C4-2B (cell line): Measurements from ENCODE around the gene TRAK1.

ENCODE experiments used
- H3K27ac ChIP-seq: fragments of 450-650 bp; 2 replicates; pipeline ENCODE4 v1.5.1; 2017
- CTCF ChIP-seq: fragments of 450-650 bp; conservative IDR thresholded peaks from 2 replicates; pipeline ENCODE4 v1.5.1; 2017; ENCODE audit warnings: mild to moderate bottlenecking
- ZFX ChIP-seq: fragments of 450-650 bp; IDR thresholded peaks from 2 replicates; pipeline ENCODE4 v1.6.1; 2017

TRAK1 gene

GRCh38 chr3:42184651-42185443, 93.7 kb downstream of the TRAK1 start:
- no peak overlapping the region for H3K27ac ChIP-seq
- TF ChIP-seq CTCF (no peak), ZFX (no peak)

GRCh38 chr3:42187936-42188335, 96.8 kb downstream of the TRAK1 start:
- H3K27ac ChIP-seq = no peak overlapping the region

GRCh38 chr3:42188376-42188775, 97.2 kb downstream of the TRAK1 start:
- no peak overlapping the region for H3K27ac ChIP-seq
- no peak for TF ChIP-seq CTCF
- no peak for TF ChIP-seq ZFX

More at GRCh38 chr3:42187936-42188335, 96.8 kb downstream of the TRAK1 start:
- no peak for TF ChIP-seq ZFX
- TF ChIP-seq CTCF = no peak

GRCh38 chr3:42189001-42189460, 97.9 kb downstream of the TRAK1 start:
- H3K27ac ChIP-seq = no peak overlapping the region
- no peak for TF ChIP-seq ZFX
- no peak for TF ChIP-seq CTCF

- no peak overlapping the region for H3K27ac ChIP-seq
- no peak for TF ChIP-seq CTCF
- no peak for TF ChIP-seq ZFX
Observed at GRCh38 chr3:42189736-42190135, 98.6 kb downstream of the TRAK1 start.

GRCh38 chr3:42190701-42191442, 99.7 kb downstream of the TRAK1 start:
- no peak overlapping the region for H3K27ac ChIP-seq
- TF ChIP-seq ZFX (no peak), CTCF (peak; percentile 91)

GRCh38 chr3:42191443-42191747, 100.2 kb downstream of the TRAK1 start:
- no peak for TF ChIP-seq ZFX
- TF ChIP-seq CTCF = peak; percentile 65
- H3K27ac ChIP-seq = no peak overlapping the region
